ENCODE results near the gene CYP4F2. TPM values are rescaled to one million over a fixed set of nuclear protein-coding genes. Genes with fewer than 3 reads are reported as not detected.

CYP4F2 gene
- polyA plus RNA-seq, 1 donor (not counting 4 experiments of a cell fraction or from before 2014, with no cell fraction given) = 0.13 TPM

- no peaks in the 10 kb centered on the region for H3K79me2 ChIP-seq (ENCODE audit: control insufficient read depth, insufficient read depth, low read length)
- FAIRE-seq (no peak), DNase-seq (ENCODE audit: low read depth, low spot score) (no peak)
- no peak overlapping the region for H3K9ac ChIP-seq (ENCODE audit: control insufficient read depth, extremely low read depth, insufficient read depth, low read length)
- no peaks in the 10 kb centered on the region for H3K9me3 ChIP-seq (ENCODE audit: control insufficient read depth, low read depth, low read length)
- no peak overlapping the region for H3K27ac ChIP-seq (ENCODE audit: control insufficient read depth, insufficient read depth, low read length)
- no peaks in the 10 kb centered on the region for H4K20me1 ChIP-seq (ENCODE audit: control insufficient read depth, extremely low read depth, insufficient read depth, low read length)
- H3K27me3 ChIP-seq (ENCODE audit: control insufficient read depth, extremely low read depth, insufficient read depth, low read length) = no peaks in the 10 kb centered on the region
- no peak for TF ChIP-seq CTCF (optimal IDR thresholded peaks at IDR 0.05 in 1 of 3, IDR thresholded peaks at IDR 0.05 in 1 of 3, conservative IDR thresholded peaks at IDR 0.05 in 1 of 3; ENCODE audit: extremely low read depth in 1 of 3, insufficient read depth in 2 of 3, low read length in 3 of 3)
- no peak for TF ChIP-seq EZH2 (IDR thresholded peaks at IDR 0.05; ENCODE audit: low read length)
- dilution Hi-C loops (cut with MboI; ENCODE audit: extremely low pct_ligation_motif_present, low sequenced_read_pairs) = no loop called here
- H3K4me3 ChIP-seq (ENCODE audit: control insufficient read depth in 2 of 3, extremely low read depth in 1 of 3, insufficient read depth in 2 of 3, low read depth in 1 of 3, low read length in 3 of 3) = no peak overlapping the region
- H3K36me3 ChIP-seq (ENCODE audit: control insufficient read depth in 2 of 2, extremely low read depth in 1 of 2, insufficient read depth in 2 of 2, low read length in 2 of 2) = no peaks in the 10 kb centered on the region
- H3K4me1 ChIP-seq (ENCODE audit: control insufficient read depth, extremely low read depth, insufficient read depth, low read length) = peaks cover 4% of the 10 kb centered on the region
- no peaks in the 10 kb centered on the region for H3K9me1 ChIP-seq (ENCODE audit: control insufficient read depth, extremely low read depth, insufficient read depth, low read length)
- no peak overlapping the region for H3K4me2 ChIP-seq (ENCODE audit: control insufficient read depth, extremely low read depth, insufficient read depth, low read depth, low read length)
- H2AFZ ChIP-seq (ENCODE audit: control insufficient read depth, low read length) = no peak overlapping the region
These were observed 31.2 kb downstream of the CYP4F2 start for GRCh38 chr19:15866636-15867035.

- TF ChIP-seq CTCF (optimal IDR thresholded peaks at IDR 0.05 in 1 of 3, IDR thresholded peaks at IDR 0.05 in 1 of 3, conservative IDR thresholded peaks at IDR 0.05 in 1 of 3; ENCODE audit: extremely low read depth in 1 of 3, insufficient read depth in 2 of 3, low read length in 3 of 3) (no peak), EZH2 (IDR thresholded peaks at IDR 0.05; ENCODE audit: low read length) (no peak)
- Histone ChIP-seq H3K9me3 (ENCODE audit: control insufficient read depth, low read depth, low read length) (no peaks in the 10 kb centered on the region), H3K36me3 (ENCODE audit: control insufficient read depth in 2 of 2, extremely low read depth in 1 of 2, insufficient read depth in 2 of 2, low read length in 2 of 2) (no peaks in the 10 kb centered on the region), H3K9ac (ENCODE audit: control insufficient read depth, extremely low read depth, insufficient read depth, low read length) (no peak overlapping the region), H3K4me3 (ENCODE audit: control insufficient read depth in 2 of 3, extremely low read depth in 1 of 3, insufficient read depth in 2 of 3, low read depth in 1 of 3, low read length in 3 of 3) (no peak overlapping the region), H3K9me1 (ENCODE audit: control insufficient read depth, extremely low read depth, insufficient read depth, low read length) (no peaks in the 10 kb centered on the region), H3K27me3 (ENCODE audit: control insufficient read depth, extremely low read depth, insufficient read depth, low read length) (no peaks in the 10 kb centered on the region), H3K79me2 (ENCODE audit: control insufficient read depth, insufficient read depth, low read length) (no peaks in the 10 kb centered on the region), H3K27ac (ENCODE audit: control insufficient read depth, insufficient read depth, low read length) (no peak overlapping the region), H2AFZ (ENCODE audit: control insufficient read depth, low read length) (no peak overlapping the region), H3K4me1 (ENCODE audit: control insufficient read depth, extremely low read depth, insufficient read depth, low read length) (peaks cover 4% of the 10 kb centered on the region), H3K4me2 (ENCODE audit: control insufficient read depth, extremely low read depth, insufficient read depth, low read depth, low read length) (no peak overlapping the region), H4K20me1 (ENCODE audit: control insufficient read depth, extremely low read depth, insufficient read depth, low read length) (no peaks in the 10 kb centered on the region)
- dilution Hi-C loops (cut with MboI; ENCODE audit: extremely low pct_ligation_motif_present, low sequenced_read_pairs) = no loop called here
- FAIRE-seq (no peak), DNase-seq (ENCODE audit: low read depth, low spot score) (no peak)
These were observed 33.0 kb downstream of the CYP4F2 start for GRCh38 chr19:15864824-15865223.

All from keratinocyte (primary cell).